ENCODE measurements around the gene TSPAN3. TPM values are rescaled to one million over a fixed set of nuclear protein-coding genes. Genes with fewer than 3 reads are reported as not detected.

The TSPAN3 gene
- total and polyA plus RNA-seq, 3 donors from 2014 or later = 197 to 226 (median 223) TPM

DNA sequence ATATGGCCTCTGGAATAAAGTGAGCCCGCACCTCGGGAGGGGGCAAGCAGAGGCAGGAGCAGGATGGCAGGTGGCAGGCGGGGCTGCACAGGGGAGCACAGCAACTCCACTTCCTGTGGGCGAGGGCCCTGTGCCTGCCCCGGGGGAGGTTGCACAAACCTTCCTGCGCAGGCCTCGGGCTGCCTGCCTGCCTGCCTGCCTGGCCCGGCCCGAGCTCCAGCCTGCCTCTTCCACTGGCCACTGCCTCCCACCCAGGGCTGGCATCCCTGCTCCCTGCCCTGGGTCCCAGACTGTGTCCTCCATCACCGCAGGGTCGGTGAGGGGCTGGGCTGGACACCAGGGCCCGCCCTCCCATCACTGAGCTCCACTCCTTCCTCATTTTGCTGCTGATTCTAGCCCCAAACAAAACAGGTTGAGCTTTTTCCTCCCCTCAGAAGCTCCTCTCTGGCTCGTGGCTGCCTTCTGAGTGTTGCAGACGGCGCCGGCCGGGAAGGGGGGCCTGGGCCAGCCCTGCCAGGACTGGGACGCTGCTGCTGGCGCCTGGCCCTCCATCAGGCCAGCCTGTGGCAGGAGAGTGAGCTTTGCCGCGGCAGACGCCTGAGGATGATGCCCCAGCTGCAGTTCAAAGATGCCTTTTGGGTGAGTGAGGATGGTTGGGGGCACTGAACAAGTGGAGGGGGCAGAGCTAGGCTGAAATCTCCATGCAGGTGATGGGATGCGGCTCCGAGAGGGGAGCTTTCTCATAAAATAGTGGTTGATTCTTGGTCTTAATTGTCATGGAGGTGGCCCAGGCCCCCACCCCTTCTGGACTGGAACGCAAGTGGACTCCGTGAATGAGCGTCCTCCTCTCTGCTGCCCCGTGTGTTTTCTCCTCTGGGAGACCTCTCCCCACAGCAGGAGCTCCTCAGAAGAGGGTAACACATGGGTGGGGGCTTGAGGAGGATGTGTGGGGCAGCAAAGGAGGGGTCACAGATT is 75.7 kb downstream of the TSPAN3 start, which contains the start of gene PSTPIP1:
TSS of gene PSTPIP1 (plus strand) at position 156 of the 975 bp plus-strand sequence. CDS start at position 604, 448 bp downstream.
- no peaks in the 10 kb centered on the region for H3K36me3 ChIP-seq (ENCODE audit: low read depth, missing control alignments)
- H3K4me1 ChIP-seq = peaks cover 6% of the 10 kb centered on the region
- WGBS, 2 donors = 67 to 74% methylated on average over 18 to 28 of the region's 28 CpGs
- no peak for DNase-seq
- H3K27ac ChIP-seq = no peak within 1 kb of the TSS
- H3K27me3 ChIP-seq = no peaks in the 10 kb centered on the region
- no peak within 1 kb of the TSS for H3K4me3 ChIP-seq
- intact Hi-C loops (cut with DNase I; ENCODE audit: low total_unique reads) = no loop called here
- no peaks in the 10 kb centered on the region for H3K9me3 ChIP-seq
- TF ChIP-seq, protein P1, sequence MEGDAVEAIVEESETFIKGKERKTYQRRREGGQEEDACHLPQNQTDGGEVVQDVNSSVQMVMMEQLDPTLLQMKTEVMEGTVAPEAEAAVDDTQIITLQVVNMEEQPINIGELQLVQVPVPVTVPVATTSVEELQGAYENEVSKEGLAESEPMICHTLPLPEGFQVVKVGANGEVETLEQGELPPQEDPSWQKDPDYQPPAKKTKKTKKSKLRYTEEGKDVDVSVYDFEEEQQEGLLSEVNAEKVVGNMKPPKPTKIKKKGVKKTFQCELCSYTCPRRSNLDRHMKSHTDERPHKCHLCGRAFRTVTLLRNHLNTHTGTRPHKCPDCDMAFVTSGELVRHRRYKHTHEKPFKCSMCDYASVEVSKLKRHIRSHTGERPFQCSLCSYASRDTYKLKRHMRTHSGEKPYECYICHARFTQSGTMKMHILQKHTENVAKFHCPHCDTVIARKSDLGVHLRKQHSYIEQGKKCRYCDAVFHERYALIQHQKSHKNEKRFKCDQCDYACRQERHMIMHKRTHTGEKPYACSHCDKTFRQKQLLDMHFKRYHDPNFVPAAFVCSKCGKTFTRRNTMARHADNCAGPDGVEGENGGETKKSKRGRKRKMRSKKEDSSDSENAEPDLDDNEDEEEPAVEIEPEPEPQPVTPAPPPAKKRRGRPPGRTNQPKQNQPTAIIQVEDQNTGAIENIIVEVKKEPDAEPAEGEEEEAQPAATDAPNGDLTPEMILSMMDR (IDR thresholded peaks at IDR 0.05) = no peak
- no peak for TF ChIP-seq POLR2A (IDR thresholded peaks at IDR 0.05)

DNA sequence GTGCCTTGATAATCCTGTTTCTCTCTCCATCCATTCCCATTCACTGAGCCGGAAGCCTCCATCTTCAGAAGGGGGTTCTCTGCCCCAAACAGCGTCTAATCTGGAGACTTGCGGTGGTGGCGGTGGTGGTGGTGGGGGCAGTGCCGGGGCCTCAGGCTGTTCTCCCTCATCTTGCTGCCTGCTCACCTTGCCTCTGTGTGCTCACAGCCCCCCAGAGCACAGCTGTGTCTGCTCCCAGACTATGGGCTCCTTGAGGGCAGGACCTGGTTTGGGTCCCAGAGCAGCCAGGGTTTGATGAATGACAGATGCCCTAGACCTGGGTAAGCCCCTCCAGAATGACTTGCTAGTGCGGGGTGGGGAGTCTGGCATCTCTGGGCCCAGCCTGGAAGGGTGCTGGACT is 76.4 kb downstream of the TSPAN3 start:
- H3K27ac ChIP-seq = no peak overlapping the region
- H3K4me1 ChIP-seq = peaks cover 6% of the 10 kb centered on the region
- intact Hi-C loops (cut with DNase I; ENCODE audit: low total_unique reads) = no loop called here

DNA sequence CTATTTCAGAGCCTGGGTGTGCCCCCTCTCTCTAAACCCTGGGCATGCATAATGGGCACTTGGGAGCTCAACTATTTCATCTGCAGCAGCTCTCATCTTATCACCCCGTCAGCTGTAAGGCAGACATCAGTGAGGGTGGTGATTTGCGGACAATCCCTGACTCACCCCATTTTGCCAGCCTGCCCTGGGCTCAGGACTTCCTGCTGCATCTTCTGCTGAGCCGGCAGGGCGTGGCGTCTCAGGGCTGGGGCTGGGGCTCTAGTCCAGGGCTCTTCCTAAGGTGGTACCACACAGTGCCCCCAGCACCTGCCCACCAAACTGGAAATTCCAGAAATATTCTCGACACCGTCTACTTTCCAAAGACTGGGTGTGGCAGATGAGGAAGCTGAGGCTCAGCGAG is 76.9 kb downstream of the TSPAN3 start:
- intact Hi-C loops (cut with DNase I; ENCODE audit: low total_unique reads) = no loop called here
- no peaks in the 10 kb centered on the region for H3K36me3 ChIP-seq (ENCODE audit: low read depth, missing control alignments)
- H3K4me3 ChIP-seq = no peak overlapping the region
- H3K9me3 ChIP-seq = no peaks in the 10 kb centered on the region
- no peak overlapping the region for H3K27ac ChIP-seq
- peaks cover 6% of the 10 kb centered on the region for H3K4me1 ChIP-seq
- WGBS, 2 donors = 89 to 98% methylated on average over 5 to 8 of the region's 8 CpGs
- H3K27me3 ChIP-seq = no peaks in the 10 kb centered on the region
- TF ChIP-seq, protein P1 (IDR thresholded peaks at IDR 0.05) = no peak
- no peak for TF ChIP-seq POLR2A (IDR thresholded peaks at IDR 0.05)
- no peak for DNase-seq

More for the DNA sequence above, 76.4 kb downstream of the TSPAN3 start:
- WGBS, 2 donors = 79 to 94% methylated on average over 5 to 6 of the region's 6 CpGs
- Histone ChIP-seq H3K27me3 (no peaks in the 10 kb centered on the region), H3K4me3 (no peak overlapping the region), H3K36me3 (ENCODE audit: low read depth, missing control alignments) (no peaks in the 10 kb centered on the region), H3K9me3 (no peaks in the 10 kb centered on the region)
- TF ChIP-seq, protein P1 (IDR thresholded peaks at IDR 0.05) = no peak
- TF ChIP-seq POLR2A (IDR thresholded peaks at IDR 0.05) = no peak
- no peak for DNase-seq

DNA sequence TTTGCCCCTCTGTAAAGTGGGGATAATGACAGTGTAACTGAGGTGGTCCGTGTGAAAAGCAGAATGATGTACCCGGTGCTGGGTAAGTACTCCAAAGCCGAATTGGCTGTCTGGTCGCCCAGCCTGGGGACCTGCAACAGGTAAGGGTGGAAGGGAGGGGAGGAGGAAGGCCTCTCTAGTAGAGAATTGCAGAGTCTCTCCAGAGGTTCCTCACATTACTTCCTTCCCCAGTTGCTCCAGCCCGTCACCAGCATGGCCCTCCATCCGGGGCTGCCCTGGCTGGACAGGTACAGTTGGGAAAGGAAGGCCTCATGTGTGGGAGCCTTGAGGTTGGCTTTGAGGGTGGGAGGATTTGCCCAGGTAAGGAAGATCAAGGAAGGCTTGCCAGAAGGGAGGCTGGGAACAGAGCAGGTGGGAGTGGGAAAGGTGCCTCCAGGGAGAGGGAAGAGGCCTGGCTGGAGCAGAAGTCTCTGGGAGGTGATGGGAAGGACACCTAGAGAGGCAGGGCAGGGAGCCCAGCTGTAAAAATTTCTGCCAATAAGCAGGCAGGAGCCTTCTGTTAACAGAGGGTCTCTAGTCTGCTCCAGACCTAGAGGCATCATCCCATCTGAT is 77.7 kb downstream of the TSPAN3 start:
- intact Hi-C loops (cut with DNase I; ENCODE audit: low total_unique reads) = no loop called here
- WGBS, 2 donors = 96 to 97% methylated on average over 6 of the region's 6 CpGs
- Histone ChIP-seq H3K27ac (no peak overlapping the region), H3K36me3 (ENCODE audit: low read depth, missing control alignments) (no peaks in the 10 kb centered on the region), H3K9me3 (no peaks in the 10 kb centered on the region), H3K27me3 (no peaks in the 10 kb centered on the region), H3K4me1 (peaks cover 6% of the 10 kb centered on the region), H3K4me3 (no peak overlapping the region)
- DNase-seq = no peak
- TF ChIP-seq POLR2A (IDR thresholded peaks at IDR 0.05) = no peak
- TF ChIP-seq, protein P1 (IDR thresholded peaks at IDR 0.05) = no peak
